Neuronal stem cell (in vitro differentiated cells): Measurements from ENCODE around the gene CBFA2T3.

Source experiments
- DNase-seq: peaks from one replicate; pipeline ENCODE4 v3.0.0-alpha.2; 2013; ENCODE audit warnings: low spot score
- H2AFZ ChIP-seq: one replicate; pipeline ENCODE4 v1.6.1; 2013; ENCODE audit warnings: mild to moderate bottlenecking, low read length, inconsistent platforms
- H2AK5ac ChIP-seq: 2 replicates; pipeline ENCODE4 v1.6.1; 2013; ENCODE audit warnings: low read depth, mild to moderate bottlenecking, inconsistent platforms, low read length, moderate library complexity, mixed read lengths
- H2BK120ac ChIP-seq: 2 replicates; pipeline ENCODE4 v1.6.1; 2013; ENCODE audit warnings: low read depth, mild to moderate bottlenecking, inconsistent platforms, low read length, moderate library complexity, mixed read lengths
- H2BK12ac ChIP-seq: one replicate; pipeline ENCODE4 v1.6.1; 2013; ENCODE audit warnings: low read length, inconsistent platforms
- H2BK15ac ChIP-seq: 2 replicates; pipeline ENCODE4 v1.6.1; 2013; ENCODE audit warnings: mild to moderate bottlenecking, low read length, inconsistent platforms, mixed read lengths
- H2BK5ac ChIP-seq: one replicate; pipeline ENCODE4 v1.6.1; 2013; ENCODE audit warnings: inconsistent platforms, mild to moderate bottlenecking, low read length, moderate library complexity
- H3K14ac ChIP-seq: one replicate; pipeline ENCODE4 v1.6.1; 2013; ENCODE audit warnings: low read length, inconsistent platforms
- H3K18ac ChIP-seq: 2 replicates; pipeline ENCODE4 v1.6.1; 2013; ENCODE audit warnings: low read length, inconsistent platforms
- H3K23ac ChIP-seq: 2 replicates; pipeline ENCODE4 v1.6.1; 2013; ENCODE audit warnings: low read depth, mild to moderate bottlenecking, mixed read lengths, low read length, inconsistent platforms; ENCODE audit not compliant: poor library complexity
- H3K27ac ChIP-seq: replicated peaks from 3 replicates; pipeline ENCODE4 v1.5.1; 2013; ENCODE audit warnings: low read length, inconsistent platforms
- H3K27me3 ChIP-seq, 3 experiments: 2 replicates each; pipeline ENCODE4 v1.6.1; 2013; ENCODE audit warnings: low read length in 3 of 3, mild to moderate bottlenecking in 2 of 3, inconsistent platforms in 1 of 3, low read depth in 1 of 3, mixed read lengths in 1 of 3, moderate library complexity in 1 of 3; ENCODE audit not compliant: control insufficient read depth in 3 of 3, insufficient read depth in 3 of 3
- H3K36me3 ChIP-seq, 2 donors: replicated peaks in 1 of 2; 2 replicates each; pipeline ENCODE4 v1.6.1; 2013; ENCODE audit warnings: low read length in 2 of 2; ENCODE audit not compliant: control insufficient read depth in 2 of 2, insufficient read depth in 2 of 2
- H3K4ac ChIP-seq: 2 replicates; pipeline ENCODE4 v1.6.1; 2013; ENCODE audit warnings: inconsistent platforms, mild to moderate bottlenecking, low read length, moderate library complexity
- H3K4me1 ChIP-seq, 2 donors: 1 replicate in 1 of 2; 2 replicates in 1 of 2; pipeline ENCODE4 v1.6.1; 2013; ENCODE audit warnings: low read length in 2 of 2, low read depth in 1 of 2; ENCODE audit not compliant: control insufficient read depth in 2 of 2, insufficient read depth in 1 of 2
- H3K4me2 ChIP-seq: one replicate; pipeline ENCODE4 v1.6.1; 2013; ENCODE audit warnings: mild to moderate bottlenecking, low read length, inconsistent platforms; ENCODE audit not compliant: insufficient read depth, poor library complexity, severe bottlenecking
- H3K4me3 ChIP-seq, 2 donors: 2 replicates each; pipeline ENCODE4 v1.5.1; 2013; ENCODE audit warnings: low read length in 2 of 2, mild to moderate bottlenecking in 2 of 2, inconsistent platforms in 1 of 2, moderate library complexity in 1 of 2
- H3K79me1 ChIP-seq: one replicate; pipeline ENCODE4 v1.6.1; 2013; ENCODE audit warnings: low read depth, mild to moderate bottlenecking, inconsistent platforms, low read length, moderate library complexity
- H3K9ac ChIP-seq: one replicate; pipeline ENCODE4 v1.6.1; 2013; ENCODE audit warnings: mild to moderate bottlenecking, low read depth, low read length, inconsistent platforms; ENCODE audit not compliant: poor library complexity
- H3K9me3 ChIP-seq, 2 donors: replicated peaks in 1 of 2; 2 replicates each; pipeline versions ENCODE3 to v1.6.1; 2013; ENCODE audit warnings: low read length in 2 of 2, mild to moderate bottlenecking in 2 of 2, inconsistent platforms in 1 of 2, low read depth in 1 of 2, mixed read lengths in 1 of 2, moderate library complexity in 1 of 2; ENCODE audit not compliant: control insufficient read depth in 2 of 2, insufficient read depth in 1 of 2
- H4K8ac ChIP-seq: one replicate; pipeline ENCODE4 v1.6.1; 2013; ENCODE audit warnings: low read depth, mild to moderate bottlenecking, inconsistent platforms, low read length, moderate library complexity
- H4K91ac ChIP-seq: one replicate; pipeline ENCODE4 v1.6.1; 2013; ENCODE audit warnings: low read length, low read depth, mild to moderate bottlenecking, inconsistent platforms; ENCODE audit not compliant: poor library complexity
- WGBS, 2 donors: extraction: QIAGEN DNeasy Blood & Tissue Kit; methylation state at CpG; one replicate each; pipeline ENCODE4 v1.1.7; 2013; ENCODE audit warnings: missing lambda C conversion rate in 2 of 2, mixed read lengths in 1 of 2; ENCODE audit not compliant: insufficient read length in 2 of 2, insufficient replicate concordance in 1 of 2; ENCODE audit errors: extremely low coverage in 2 of 2; 5-methylcytosine and 5-hydroxymethylcytosine counted together

The CBFA2T3 gene

DNA sequence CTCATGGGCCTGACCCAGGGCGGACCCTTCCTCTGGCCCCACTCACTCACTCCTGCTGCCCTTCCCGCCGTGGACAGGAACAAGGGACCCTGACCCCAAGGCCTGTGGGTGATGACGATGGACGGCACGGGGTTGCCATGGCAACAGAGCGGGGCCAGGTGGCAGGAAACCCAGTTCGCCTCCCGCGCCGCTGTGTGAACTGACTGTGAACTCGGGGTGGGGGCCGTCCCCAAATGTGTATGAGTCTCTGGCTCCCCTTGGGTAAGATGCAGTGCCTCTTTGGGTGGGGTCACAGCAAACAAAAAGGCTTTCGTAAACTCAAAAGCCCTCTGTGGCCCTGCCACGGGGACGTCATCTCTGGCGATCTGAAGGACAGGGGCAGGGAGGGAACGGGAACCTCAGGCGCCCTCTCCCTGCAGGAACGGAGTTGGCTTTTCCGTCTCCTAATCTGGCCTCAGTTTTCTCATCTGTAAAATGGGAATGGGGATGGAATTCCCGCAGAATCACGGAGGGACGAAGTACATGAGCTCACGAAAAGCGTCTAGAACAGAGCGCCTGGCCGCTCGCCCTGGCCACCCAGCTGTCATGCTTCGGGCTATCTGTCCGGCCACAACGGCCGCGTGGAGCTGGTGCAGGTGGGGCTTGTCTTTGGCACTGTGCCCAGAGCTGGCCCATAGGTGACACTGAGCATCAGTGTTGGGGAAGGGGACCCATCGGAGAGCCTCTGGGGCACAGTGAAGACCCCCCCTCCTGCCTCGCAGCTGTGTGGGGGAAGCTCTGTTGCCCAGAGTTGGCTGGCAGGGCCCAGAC, 65.7 kb downstream of the CBFA2T3 start:
- Histone ChIP-seq H3K27me3 (peaks cover 0 to 19% (median 0%) of the 10 kb centered on the region in 3 experiments), H3K4me2 (no peak overlapping the region), H3K4ac (no peak overlapping the region), H3K27ac (no peak overlapping the region), H2BK5ac (peak overlapping the region; percentile 66), H3K36me3 (no peaks in the 10 kb centered on the region), H3K4me3 (no peak overlapping the region), H3K9ac (peak overlapping the region; percentile 16), H2AFZ (no peak overlapping the region), H3K9me3 (peaks cover 0 to 8% of the 10 kb centered on the region in 2 donors), H4K91ac (no peak overlapping the region), H3K18ac (peak overlapping the region; percentile 33), H3K79me1 (no peaks in the 10 kb centered on the region), H2BK12ac (no peak overlapping the region), H2BK120ac (peak overlapping the region; percentile 63), H4K8ac (no peak overlapping the region), H3K4me1 (peaks cover 7% of the 10 kb centered on the region in 2 donors), H2BK15ac (peak overlapping the region; percentile 56), H3K14ac (peak overlapping the region; percentile 25), H2AK5ac (peak overlapping the region; percentile 96), H3K23ac (peak overlapping the region; percentile 57)
- DNase-seq, result no peak
- no CpG with 5 or more reads among the region's 36 CpGs for WGBS, 2 donors

DNA sequence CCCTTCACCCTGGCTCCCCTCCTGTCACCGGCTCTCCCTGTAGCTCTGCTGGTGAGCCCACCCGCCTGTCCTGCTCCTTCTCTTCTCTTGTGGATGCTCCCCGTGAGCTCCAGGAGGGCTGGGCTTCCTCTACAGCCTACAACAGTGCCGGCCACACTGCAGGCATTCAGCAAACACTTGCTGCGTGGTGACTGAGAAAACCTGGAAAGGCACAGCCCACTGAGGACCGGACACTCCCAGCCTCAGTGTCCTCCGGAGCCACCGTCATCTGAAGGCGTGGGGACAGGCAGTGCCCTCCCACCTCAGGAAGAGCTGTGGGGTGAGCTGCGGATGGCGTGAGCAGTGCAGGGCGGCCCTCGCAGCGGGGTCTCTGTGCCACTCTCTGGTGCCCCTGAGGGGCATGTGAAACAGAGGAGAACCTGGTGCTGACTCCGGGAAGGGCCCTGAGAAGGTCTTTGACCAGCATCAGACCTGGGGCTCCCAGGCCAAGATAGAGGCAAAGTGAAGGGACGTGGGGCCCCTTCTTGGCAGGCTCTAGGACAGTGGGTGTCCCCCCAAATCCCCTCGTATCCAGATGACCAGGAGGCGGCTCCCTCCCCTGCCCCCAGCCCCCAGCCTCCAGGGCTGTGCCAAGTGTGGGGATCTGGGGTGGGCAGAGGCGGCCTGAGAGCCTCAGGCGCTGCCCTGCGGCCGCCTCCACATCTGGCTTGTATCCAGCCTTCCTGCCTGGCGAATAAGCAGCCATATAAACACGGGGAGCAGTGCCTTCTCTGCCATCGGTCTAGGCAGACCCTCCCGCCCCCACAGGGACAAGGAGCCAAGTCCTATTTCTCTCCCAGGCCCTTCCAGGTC, 66.5 kb downstream of the CBFA2T3 start:
- WGBS, 2 donors, result no CpG with 5 or more reads among the region's 26 CpGs

DNA sequence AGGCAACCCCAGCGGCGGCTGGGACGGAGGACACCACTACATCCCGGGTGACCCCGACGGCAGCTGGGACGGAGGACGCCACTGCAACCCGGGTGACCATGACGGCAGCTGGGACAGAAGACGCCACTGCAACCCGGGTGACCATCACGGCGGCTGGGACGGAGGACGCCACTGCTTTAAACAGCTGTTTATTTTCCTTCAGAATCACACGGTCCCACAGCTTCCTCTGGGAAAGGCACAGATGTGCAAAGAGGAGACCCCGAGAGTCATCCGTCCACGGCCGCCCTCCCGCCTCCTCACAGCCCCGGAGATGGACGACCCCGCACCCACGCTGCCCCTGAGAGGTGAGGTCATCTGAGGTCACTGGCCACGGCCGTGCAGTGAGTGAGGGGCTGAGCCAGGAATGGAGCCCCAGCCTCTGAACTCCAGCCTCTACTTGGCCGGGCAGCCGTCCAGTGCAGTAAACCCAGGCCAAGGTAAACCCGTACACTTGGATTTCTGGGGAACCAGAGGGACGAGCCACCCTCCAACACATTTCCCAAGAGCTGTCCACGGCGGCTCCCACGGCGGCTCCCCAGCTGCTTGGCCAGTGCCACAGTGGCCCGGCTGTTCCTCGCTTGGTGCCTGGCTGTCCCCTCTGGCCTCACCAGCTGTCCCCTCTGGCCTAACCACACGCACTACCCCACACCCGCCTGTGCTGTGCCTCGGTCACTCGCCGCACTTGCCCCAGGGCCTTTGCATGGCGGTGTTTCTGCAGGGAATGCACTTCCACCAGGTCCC, 67.4 kb downstream of the CBFA2T3 start:
- Histone ChIP-seq H2BK12ac (no peak overlapping the region), H4K91ac (peak overlapping the region; percentile 64), H3K4me3 (no peak overlapping the region), H3K18ac (peak overlapping the region; percentile 71), H3K14ac (peak overlapping the region; percentile 89), H3K27me3 (peaks cover 0 to 19% (median 0%) of the 10 kb centered on the region in 3 experiments), H2AFZ (no peak overlapping the region), H2BK5ac (no peak overlapping the region), H3K4me2 (no peak overlapping the region), H2BK15ac (peak overlapping the region; percentile 81), H3K79me1 (no peaks in the 10 kb centered on the region), H3K9me3 (peaks cover 0 to 3% of the 10 kb centered on the region in 2 donors), H4K8ac (no peak overlapping the region), H3K23ac (peak overlapping the region; percentile 73), H3K4me1 (peaks cover 7 to 14% of the 10 kb centered on the region in 2 donors), H3K9ac (peak overlapping the region; percentile 44), H2BK120ac (no peak overlapping the region), H2AK5ac (peak overlapping the region; percentile 95), H3K36me3 (no peaks in the 10 kb centered on the region), H3K27ac (no peak overlapping the region), H3K4ac (peak overlapping the region; percentile 66)
- no CpG with 5 or more reads among the region's 44 CpGs for WGBS, 2 donors
- no peak for DNase-seq

More for the DNA sequence above, 66.5 kb downstream of the CBFA2T3 start:
- H3K23ac ChIP-seq, result peak overlapping the region; percentile 73
- no peak overlapping the region for H2AFZ ChIP-seq
- H3K4me3 ChIP-seq, result no peak overlapping the region
- no peak for DNase-seq
- H3K9ac ChIP-seq, result no peak overlapping the region
- peak overlapping the region; percentile 25 for H3K14ac ChIP-seq
- no peak overlapping the region for H4K8ac ChIP-seq
- no peaks in the 10 kb centered on the region for H3K36me3 ChIP-seq
- no peak overlapping the region for H3K4ac ChIP-seq
- H2AK5ac ChIP-seq, result peak overlapping the region; percentile 95
- no peak overlapping the region for H2BK120ac ChIP-seq
- H3K27me3 ChIP-seq, result peaks cover 0 to 19% (median 0%) of the 10 kb centered on the region in 3 experiments
- no peaks in the 10 kb centered on the region for H3K79me1 ChIP-seq
- H2BK5ac ChIP-seq, result no peak overlapping the region
- H4K91ac ChIP-seq, result peak overlapping the region; percentile 64
- H3K9me3 ChIP-seq, result peaks cover 0 to 3% of the 10 kb centered on the region in 2 donors
- no peak overlapping the region for H2BK12ac ChIP-seq
- no peak overlapping the region for H3K27ac ChIP-seq
- no peak overlapping the region for H3K4me2 ChIP-seq
- peak overlapping the region; percentile 81 for H2BK15ac ChIP-seq
- H3K18ac ChIP-seq, result peak overlapping the region; percentile 71
- H3K4me1 ChIP-seq, result peaks cover 7 to 10% of the 10 kb centered on the region in 2 donors
